Choroid plexus epithelial cell (primary cell): ENCODE data around the gene PLPPR3.

Source experiments
- DNase-seq: peaks from one replicate; pipeline ENCODE4 v3.0.0-alpha.2; 2010; ENCODE audit warnings: low read depth
- H3K4me3 ChIP-seq: 2 replicates; pipeline ENCODE4 v1.5.1; 2011; ENCODE audit warnings: low read depth, mild to moderate bottlenecking, control low read depth, low read length, moderate library complexity
- TF ChIP-seq, protein P1 (sequence below): conservative IDR thresholded peaks from 2 replicates; pipeline ENCODE4 v1.5.1; 2011; ENCODE audit warnings: low read depth, mild to moderate bottlenecking, control low read depth, inconsistent platforms, low read length, moderate library complexity

Gene PLPPR3

DNA sequence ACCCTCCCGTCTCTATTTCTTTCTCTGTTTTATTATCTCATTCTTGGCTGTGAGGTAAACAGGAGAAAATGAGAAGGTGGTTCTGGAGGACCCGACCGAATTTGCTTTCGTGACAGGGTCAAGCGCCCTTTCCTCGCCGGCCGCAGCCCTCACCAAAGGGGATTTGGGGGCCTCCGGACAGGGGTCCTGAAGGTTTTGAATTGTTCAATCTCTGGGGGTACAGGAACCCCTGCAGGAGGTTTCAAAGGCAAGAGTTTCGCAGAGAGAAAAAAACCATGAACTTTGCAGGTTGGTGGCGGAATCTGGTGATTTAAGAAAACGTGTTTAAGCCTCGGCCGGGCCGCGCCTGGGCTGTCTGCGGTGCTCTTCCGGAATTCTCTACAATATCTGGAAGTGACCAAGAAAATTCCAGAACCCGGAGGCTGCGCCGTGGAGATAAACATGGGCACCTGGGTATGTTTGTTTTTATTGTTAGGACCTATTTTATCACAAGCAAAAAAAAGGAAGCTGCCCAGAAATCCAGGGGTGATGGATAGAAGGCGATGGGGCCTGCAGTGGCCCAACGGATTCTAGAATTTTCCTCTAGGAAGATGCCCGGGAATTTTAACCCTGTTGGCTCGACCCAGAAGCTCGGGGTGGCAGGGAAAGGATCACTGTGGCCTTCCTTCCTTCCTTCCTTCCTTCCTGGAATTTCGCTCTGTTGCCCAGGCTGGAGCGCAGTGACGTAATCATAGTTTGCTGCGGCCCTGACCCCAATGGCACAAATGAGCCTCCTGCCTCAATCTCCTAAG lies 38.7 kb downstream of the PLPPR3 start:
- TF ChIP-seq, protein P1, sequence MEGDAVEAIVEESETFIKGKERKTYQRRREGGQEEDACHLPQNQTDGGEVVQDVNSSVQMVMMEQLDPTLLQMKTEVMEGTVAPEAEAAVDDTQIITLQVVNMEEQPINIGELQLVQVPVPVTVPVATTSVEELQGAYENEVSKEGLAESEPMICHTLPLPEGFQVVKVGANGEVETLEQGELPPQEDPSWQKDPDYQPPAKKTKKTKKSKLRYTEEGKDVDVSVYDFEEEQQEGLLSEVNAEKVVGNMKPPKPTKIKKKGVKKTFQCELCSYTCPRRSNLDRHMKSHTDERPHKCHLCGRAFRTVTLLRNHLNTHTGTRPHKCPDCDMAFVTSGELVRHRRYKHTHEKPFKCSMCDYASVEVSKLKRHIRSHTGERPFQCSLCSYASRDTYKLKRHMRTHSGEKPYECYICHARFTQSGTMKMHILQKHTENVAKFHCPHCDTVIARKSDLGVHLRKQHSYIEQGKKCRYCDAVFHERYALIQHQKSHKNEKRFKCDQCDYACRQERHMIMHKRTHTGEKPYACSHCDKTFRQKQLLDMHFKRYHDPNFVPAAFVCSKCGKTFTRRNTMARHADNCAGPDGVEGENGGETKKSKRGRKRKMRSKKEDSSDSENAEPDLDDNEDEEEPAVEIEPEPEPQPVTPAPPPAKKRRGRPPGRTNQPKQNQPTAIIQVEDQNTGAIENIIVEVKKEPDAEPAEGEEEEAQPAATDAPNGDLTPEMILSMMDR: no peak
- H3K4me3 ChIP-seq: peak overlapping the region; percentile 29
- no peak for DNase-seq

DNA sequence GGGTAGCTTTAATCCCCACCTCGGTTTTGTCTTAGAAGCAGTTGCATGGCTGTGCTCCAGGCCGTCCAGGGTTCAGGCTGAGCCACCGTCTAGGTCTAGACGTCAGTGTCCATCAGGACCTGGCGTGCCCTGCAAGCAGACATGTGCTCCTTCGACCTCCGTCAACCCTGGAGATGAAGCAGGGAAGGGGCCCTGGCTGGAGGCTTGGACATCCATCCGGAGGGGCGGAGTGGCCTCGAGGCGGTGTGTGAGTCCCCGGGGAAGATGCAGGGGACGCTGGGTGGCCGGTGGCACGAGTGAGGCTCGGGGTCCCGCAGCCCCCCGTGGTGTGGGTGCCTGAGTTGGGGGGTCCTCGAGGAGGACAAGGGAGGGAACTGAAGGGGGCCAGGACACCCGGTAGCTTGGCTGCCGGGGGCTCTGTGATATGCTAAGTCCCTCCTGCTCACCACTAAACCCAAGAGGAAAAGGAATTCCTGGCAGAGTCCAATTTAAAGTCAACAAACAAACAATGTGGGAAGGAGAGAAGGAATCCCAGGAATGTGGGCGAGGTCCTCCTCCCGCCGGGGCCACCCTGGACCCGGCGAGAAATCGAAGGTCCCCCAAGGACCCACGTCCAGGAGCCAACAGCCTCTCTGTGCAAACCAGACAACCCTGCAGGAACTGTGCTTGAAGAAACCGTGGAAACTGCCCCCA lies 39.4 kb downstream of the PLPPR3 start:
- DNase-seq: peak; percentile 57
- TF ChIP-seq, protein P1: no peak
- peak overlapping the region; percentile 29 for H3K4me3 ChIP-seq

DNA sequence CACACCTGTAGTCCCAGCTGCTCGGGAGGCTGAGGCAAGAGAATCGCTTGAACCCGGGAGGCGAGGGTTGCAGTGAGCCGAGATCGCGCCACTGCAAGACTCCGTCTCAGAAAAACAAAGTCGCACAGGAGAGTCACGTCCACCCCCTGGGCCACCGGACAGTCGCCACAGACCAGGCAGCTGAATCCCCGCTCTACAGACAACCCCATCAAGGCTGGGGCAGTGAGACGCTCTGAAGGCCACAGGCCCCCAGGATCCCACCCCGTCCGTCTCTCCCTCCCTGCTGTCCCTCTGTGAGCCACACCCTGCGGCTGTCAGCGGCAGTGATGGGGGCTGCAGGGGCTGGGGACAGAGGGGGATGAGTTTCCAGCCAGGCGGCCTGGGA lies 40.0 kb downstream of the PLPPR3 start:
- TF ChIP-seq, protein P1: no peak
- no peak overlapping the region for H3K4me3 ChIP-seq
- no peak for DNase-seq

DNA sequence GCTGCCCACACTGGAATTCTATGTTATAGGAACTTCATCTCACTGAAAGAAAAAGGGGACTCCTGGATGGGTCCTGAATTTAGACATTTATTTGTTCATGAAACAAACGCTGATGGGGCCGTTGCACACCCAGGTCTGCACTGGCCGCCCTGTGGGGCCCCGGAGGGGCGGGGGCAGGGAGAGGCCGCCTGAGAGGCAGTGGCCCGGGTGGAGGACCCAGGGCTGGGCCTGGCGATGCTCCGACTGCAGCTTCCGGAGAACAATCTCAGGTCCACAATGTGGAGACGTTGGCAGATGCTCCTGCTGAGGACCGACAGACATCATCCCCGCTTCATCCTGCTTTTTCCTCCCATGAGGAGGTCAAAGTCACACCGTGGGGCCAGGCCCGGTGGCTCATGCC lies 40.8 kb downstream of the PLPPR3 start:
- H3K4me3 ChIP-seq: no peak overlapping the region
- no peak for DNase-seq
- TF ChIP-seq, protein P1: no peak

DNA sequence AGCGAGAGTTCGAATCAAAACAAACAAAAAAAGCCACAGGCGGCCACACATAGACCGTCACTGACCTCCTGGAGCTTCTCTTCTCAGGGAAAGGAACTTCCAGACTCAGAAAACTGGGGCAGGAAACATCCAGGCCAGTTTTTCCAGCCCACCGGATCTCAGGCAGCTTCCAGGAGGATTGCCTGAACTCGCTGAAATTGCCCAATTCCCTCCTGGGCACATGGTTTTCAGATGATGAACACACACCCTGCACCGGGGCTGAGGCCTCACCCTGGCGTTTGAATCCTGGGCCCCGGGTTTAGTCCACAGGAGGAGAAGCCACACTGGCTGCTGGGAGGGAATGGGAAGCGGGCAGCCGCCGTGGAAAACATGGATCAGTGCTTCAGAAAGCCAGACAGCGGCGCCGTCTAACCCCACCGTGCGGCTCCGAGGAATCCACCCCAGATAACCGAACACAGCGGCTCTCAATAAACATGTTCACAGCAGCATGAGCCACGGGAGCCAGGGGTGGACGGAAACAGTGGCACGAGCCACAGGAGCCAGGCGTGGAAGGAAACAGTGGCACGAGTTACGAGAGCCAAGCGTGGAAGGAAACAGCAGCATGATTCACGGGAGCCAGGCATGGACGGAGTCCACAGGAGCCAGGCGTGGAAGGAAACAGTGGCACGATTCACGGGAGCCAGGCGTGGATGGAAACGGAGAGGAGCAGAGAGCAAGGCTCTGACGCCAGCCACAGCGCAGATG lies 42.7 kb downstream of the PLPPR3 start:
- peak; percentile 96 for DNase-seq

DNA sequence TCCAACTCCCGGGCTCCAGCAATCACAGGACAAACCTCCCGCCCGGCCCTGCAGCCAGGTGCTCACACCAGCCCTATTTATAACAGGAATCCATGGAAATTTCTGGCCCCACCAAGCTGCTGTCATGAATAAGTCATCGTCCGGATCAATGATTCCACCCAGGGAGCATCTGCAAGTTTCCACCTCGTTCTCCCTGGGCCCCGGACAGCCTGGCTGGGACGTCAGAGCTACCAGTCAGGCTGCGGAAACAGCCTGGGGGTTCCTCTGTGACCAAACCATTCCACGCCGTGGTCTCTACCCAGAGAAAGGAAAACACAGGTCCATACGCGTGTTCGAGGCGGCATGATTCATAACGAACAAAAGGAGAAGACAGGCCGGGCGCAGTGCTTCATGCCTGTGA lies 45.2 kb downstream of the PLPPR3 start:
- TF ChIP-seq, protein P1: no peak
- no peak for DNase-seq
- no peak overlapping the region for H3K4me3 ChIP-seq

More for the DNA sequence above, 42.7 kb downstream of the PLPPR3 start:
- H3K4me3 ChIP-seq: no peak overlapping the region
- TF ChIP-seq, protein P1: no peak
